ELF-1 (cell line): ENCODE data around the gene BTBD6.

ENCODE experiments used
- DNase-seq: peaks from one replicate; pipeline ENCODE4 v3.0.0-alpha.2; 2016; ENCODE audit warnings: low read depth, low spot score

The BTBD6 gene

GRCh38 chr14:105211086-105211757 is 37.1 kb upstream of the BTBD6 start:
- no peak for DNase-seq

GRCh38 chr14:105211758-105212089 is 36.6 kb upstream of the BTBD6 start:
- no peak for DNase-seq

- DNase-seq, result no peak
These were observed 35.6 kb upstream of the BTBD6 start for GRCh38 chr14:105212541-105213300.

- no peak for DNase-seq
These were observed 35.0 kb upstream of the BTBD6 start for GRCh38 chr14:105213361-105213760.

GRCh38 chr14:105214324-105214915 is 33.9 kb upstream of the BTBD6 start:
- DNase-seq, result no peak

- no peak for DNase-seq
These were observed 32.7 kb upstream of the BTBD6 start for GRCh38 chr14:105215602-105216001.

GRCh38 chr14:105216490-105217247 is 31.7 kb upstream of the BTBD6 start:
- no peak for DNase-seq

- DNase-seq, result no peak
These were observed 30.6 kb upstream of the BTBD6 start for GRCh38 chr14:105217774-105218173.

- DNase-seq, result no peak
These were observed 29.7 kb upstream of the BTBD6 start for GRCh38 chr14:105218611-105219010.

- no peak for DNase-seq
These were observed 29.2 kb upstream of the BTBD6 start for GRCh38 chr14:105219043-105219612.

- DNase-seq, result no peak
These were observed 28.6 kb upstream of the BTBD6 start for GRCh38 chr14:105219753-105220152.

GRCh38 chr14:105220699-105221597 is 27.4 kb upstream of the BTBD6 start:
- DNase-seq, result no peak

- DNase-seq, result no peak
These were observed 26.6 kb upstream of the BTBD6 start for GRCh38 chr14:105221598-105222178.

GRCh38 chr14:105223260-105223659 is 25.1 kb upstream of the BTBD6 start:
- no peak for DNase-seq

GRCh38 chr14:105223770-105224544 is 24.4 kb upstream of the BTBD6 start:
- no peak for DNase-seq

- no peak for DNase-seq
These were observed 23.3 kb upstream of the BTBD6 start for GRCh38 chr14:105224845-105225570.

GRCh38 chr14:105226198-105226597 is 22.1 kb upstream of the BTBD6 start:
- DNase-seq, result no peak

GRCh38 chr14:105227346-105227745 is 21.0 kb upstream of the BTBD6 start:
- DNase-seq, result no peak

- DNase-seq, result no peak
These were observed 19.8 kb upstream of the BTBD6 start for GRCh38 chr14:105228562-105228961.
